Mucosa of rectum (tissue), 2 donors: ENCODE results near the gene DBNDD1.
A peak's percentile ranks its signal among the peaks of the same experiment; 100 is the strongest.
"Not testable (repeated sequence)": the region's sequence is repeated elsewhere in the genome, so short reads cannot be mapped to it uniquely, and the experiment has no call there.

Experiments
- H3K27ac ChIP-seq, 2 donors: one replicate each; pipeline ENCODE4 v1.7.0; 2013; ENCODE audit warnings: inconsistent platforms in 2 of 2, low read depth in 2 of 2, low read length in 2 of 2
- H3K27me3 ChIP-seq, 2 donors: one replicate each; pipeline ENCODE4 v1.7.0; 2013; ENCODE audit warnings: low read length in 2 of 2; ENCODE audit not compliant: control insufficient read depth in 2 of 2, insufficient read depth in 2 of 2
- H3K36me3 ChIP-seq, 2 donors: one replicate each; pipeline ENCODE4 v1.7.0; 2013; ENCODE audit warnings: low read length in 2 of 2; ENCODE audit not compliant: control insufficient read depth in 2 of 2, insufficient read depth in 2 of 2
- H3K4me1 ChIP-seq, 2 donors: one replicate each; pipeline ENCODE4 v1.7.0; 2013; ENCODE audit warnings: low read length in 2 of 2, mild to moderate bottlenecking in 1 of 2; ENCODE audit not compliant: control insufficient read depth in 2 of 2, insufficient read depth in 2 of 2
- H3K4me3 ChIP-seq, 2 donors: one replicate each; pipeline ENCODE4 v1.7.0; 2013; ENCODE audit warnings: low read length in 2 of 2
- H3K9ac ChIP-seq, 2 donors: one replicate each; pipeline ENCODE4 v1.7.0; 2013; ENCODE audit warnings: low read length in 2 of 2, low read depth in 1 of 2, mild to moderate bottlenecking in 1 of 2
- H3K9me3 ChIP-seq, 2 donors: one replicate each; pipeline ENCODE4 v1.7.0; 2013; ENCODE audit warnings: low read length in 2 of 2; ENCODE audit not compliant: control insufficient read depth in 2 of 2
- donor health status: healthy.
- donor health status: Normal muscosa, but diverticular disease.

The DBNDD1 gene

GRCh38 chr16:90011908-90012501, 7.3 kb downstream of the DBNDD1 start:
- Histone ChIP-seq H3K4me3 (no peak overlapping the region), H3K36me3 (no peaks in the 10 kb centered on the region), H3K9me3 (no peaks in the 10 kb centered on the region), H3K27me3 (peaks cover 0 to 2% of the 10 kb centered on the region in 2 donors), H3K4me1 (peaks cover 0 to 7% of the 10 kb centered on the region in 2 donors), H3K9ac (no peak overlapping the region), H3K27ac (no peak overlapping the region)

DNA sequence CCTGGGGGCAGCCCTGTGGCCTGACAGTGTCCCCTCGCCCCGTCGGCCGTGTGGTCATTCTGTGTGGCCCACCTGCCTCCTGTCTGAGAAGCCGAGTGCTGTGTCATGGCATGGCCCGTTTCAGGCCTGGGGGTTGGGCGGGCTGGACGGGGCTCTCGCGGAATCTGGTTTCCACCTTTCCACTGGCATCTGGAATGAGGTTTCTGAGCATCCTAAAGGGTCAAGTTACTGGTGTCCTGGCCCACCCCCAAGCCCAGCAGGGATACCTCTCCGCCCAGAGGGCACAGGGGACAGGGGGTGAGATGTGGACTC, 7.8 kb downstream of the DBNDD1 start:
- Histone ChIP-seq H3K4me3 (no peak overlapping the region), H3K27me3 (no peaks in the 10 kb centered on the region)

GRCh38 chr16:90010676-90011507, 8.4 kb downstream of the DBNDD1 start:
- Histone ChIP-seq H3K4me3 (no peak overlapping the region), H3K4me1 (peaks cover 0 to 7% of the 10 kb centered on the region in 2 donors), H3K9me3 (no peaks in the 10 kb centered on the region), H3K9ac (no peak overlapping the region), H3K27ac (no peak overlapping the region), H3K36me3 (no peaks in the 10 kb centered on the region), H3K27me3 (no peaks in the 10 kb centered on the region)

More for the DNA sequence above, 7.8 kb downstream of the DBNDD1 start:
- no peak overlapping the region for H3K9ac ChIP-seq
- H3K36me3 ChIP-seq, result no peaks in the 10 kb centered on the region
- no peak overlapping the region for H3K27ac ChIP-seq
- peaks cover 0 to 7% of the 10 kb centered on the region in 2 donors for H3K4me1 ChIP-seq
- H3K9me3 ChIP-seq, result no peaks in the 10 kb centered on the region

DNA sequence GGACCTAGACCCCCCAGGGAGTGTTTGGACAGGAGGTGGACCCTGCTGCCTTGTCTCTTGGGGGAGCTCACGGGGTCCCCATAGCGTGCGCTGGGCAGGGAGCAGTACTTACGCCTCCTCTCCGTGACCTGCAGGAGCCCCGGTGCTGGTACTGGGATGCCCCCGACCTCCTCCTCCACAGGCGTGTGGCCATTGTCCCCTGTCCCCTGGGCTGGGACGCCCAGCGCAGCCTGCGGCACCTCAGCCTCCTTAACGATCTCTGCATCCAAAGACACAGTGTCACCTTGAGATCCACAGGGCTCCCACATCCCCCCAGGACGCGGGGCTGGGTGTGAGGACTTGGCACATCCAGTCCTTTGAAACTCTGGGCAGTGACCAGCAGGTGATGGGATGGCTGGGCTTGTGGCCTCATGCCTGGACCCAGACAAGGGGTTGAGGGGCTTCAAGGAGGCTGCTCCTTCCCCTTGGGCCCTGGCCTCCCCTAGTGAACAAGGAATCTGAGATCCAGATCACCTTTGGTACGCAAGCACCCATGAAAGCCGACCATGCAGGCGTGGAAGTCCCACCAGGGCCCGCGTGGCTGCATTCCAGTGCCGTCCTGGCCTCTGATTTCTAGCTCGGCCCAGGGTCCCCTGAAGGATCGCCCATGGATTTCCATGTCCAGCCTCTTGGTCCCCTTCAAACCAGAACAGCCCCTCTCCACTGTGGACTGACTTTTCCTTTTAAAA, 9.9 kb downstream of the DBNDD1 start:
- H3K9ac ChIP-seq, result no peak overlapping the region
- H3K36me3 ChIP-seq, result no peaks in the 10 kb centered on the region
- no peak overlapping the region for H3K27ac ChIP-seq
- H3K4me3 ChIP-seq, result peak overlapping the region in 1 of 2 donors; percentile 31
- no peaks in the 10 kb centered on the region for H3K9me3 ChIP-seq
- peaks cover 0 to 7% of the 10 kb centered on the region in 2 donors for H3K4me1 ChIP-seq
- no peaks in the 10 kb centered on the region for H3K27me3 ChIP-seq

DNA sequence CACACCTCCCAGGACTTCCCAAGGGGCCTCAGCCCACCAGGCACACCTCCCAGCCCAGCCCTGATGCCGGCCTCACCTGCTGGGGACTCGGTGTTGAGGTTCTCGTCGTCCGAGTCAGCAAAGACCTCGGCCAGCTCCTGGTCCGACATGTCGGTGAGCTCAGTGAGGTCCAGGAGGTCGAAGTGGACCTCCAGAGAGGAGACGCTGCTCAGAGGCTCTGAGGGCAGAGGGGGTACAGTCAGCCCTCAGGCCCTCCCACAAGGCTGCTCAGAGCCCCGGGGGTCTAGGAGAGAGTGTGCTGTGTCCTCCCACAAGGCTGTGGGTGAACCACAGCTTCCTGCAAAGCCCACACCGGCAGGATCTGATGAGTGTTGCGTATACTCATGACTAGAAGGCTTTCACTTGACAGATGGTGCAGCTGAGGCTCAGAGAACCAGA, 10.5 kb downstream of the DBNDD1 start:
- H3K27ac ChIP-seq, result no peak overlapping the region
- H3K4me3 ChIP-seq, result peak overlapping the region in 1 of 2 donors; percentile 31
- H3K9ac ChIP-seq, result no peak overlapping the region
- H3K4me1 ChIP-seq, result peaks cover 0 to 7% of the 10 kb centered on the region in 2 donors
- no peaks in the 10 kb centered on the region for H3K27me3 ChIP-seq
- no peaks in the 10 kb centered on the region for H3K36me3 ChIP-seq
- H3K9me3 ChIP-seq, result no peaks in the 10 kb centered on the region

GRCh38 chr16:90007635-90008234, 11.5 kb downstream of the DBNDD1 start:
- H3K27me3 ChIP-seq, H3K9ac ChIP-seq, H3K4me3 ChIP-seq, H3K27ac ChIP-seq, H3K36me3 ChIP-seq, H3K4me1 ChIP-seq, H3K9me3 ChIP-seq: not testable (repeated sequence)

DNA sequence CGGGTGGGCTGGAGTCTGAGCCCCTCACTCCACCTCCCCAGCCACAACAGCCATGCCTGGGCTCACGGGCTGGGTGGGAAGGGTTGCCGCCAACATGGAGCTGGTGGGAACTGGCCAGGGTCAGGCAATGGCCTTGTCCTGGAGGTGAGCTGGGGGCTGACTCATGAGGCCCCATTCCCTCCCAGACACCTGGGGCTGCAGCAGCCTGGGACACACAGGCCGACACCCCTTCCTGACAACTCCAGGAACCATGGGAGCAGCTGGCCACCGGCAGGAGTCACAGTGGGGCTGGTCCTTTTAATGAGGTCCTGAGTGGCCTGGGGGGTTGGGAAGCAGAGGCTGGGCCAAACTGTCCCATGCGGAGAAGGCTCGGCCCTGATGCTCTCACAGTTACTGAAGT, 12.2 kb downstream of the DBNDD1 start:
- H3K27ac ChIP-seq, result no peak overlapping the region
- H3K4me1 ChIP-seq, result peaks cover 0 to 7% of the 10 kb centered on the region in 2 donors
- H3K9me3 ChIP-seq, result no peaks in the 10 kb centered on the region
- H3K9ac ChIP-seq, result no peak overlapping the region
- H3K27me3 ChIP-seq, result no peaks in the 10 kb centered on the region
- no peak overlapping the region for H3K4me3 ChIP-seq
- no peaks in the 10 kb centered on the region for H3K36me3 ChIP-seq

DNA sequence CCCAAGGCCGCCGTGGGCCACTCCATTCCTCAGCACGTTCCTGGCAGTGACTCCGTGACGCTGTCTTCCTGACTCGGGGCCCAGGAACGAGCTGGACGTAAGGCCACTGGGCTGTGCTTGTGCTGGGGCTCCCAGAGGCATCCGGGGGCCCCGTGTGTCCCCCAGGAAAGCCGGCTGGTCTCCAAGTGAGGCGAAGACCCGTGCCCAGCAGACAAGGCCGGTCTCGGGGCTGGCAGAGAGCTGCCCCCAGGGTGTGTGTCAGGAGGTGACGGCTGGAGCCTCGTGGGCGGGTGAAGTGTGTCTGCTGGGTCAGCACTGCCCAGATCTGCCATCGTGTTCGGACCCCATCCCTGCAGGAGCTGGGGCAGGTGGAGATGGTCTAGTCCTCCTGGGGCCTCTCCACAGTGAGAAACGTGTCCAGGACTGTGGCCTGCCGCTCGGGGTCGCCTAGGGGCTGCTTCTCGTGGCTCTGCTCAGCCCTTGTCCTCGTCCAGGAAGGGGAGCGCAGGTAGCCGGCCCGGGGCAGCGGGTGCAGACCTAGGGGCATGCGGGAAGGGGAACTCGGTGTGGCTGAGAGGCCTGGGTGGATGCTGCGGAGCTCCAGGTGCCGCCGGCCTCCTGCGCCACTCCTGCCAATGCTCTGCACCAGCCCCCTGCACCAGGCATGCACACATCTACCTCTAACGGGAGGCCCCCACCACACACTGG, 13.1 kb downstream of the DBNDD1 start:
- Histone ChIP-seq H3K9me3 (no peaks in the 10 kb centered on the region), H3K27me3 (no peaks in the 10 kb centered on the region), H3K27ac (no peak overlapping the region), H3K4me1 (peaks cover 0 to 7% of the 10 kb centered on the region in 2 donors), H3K4me3 (no peak overlapping the region), H3K9ac (no peak overlapping the region), H3K36me3 (no peaks in the 10 kb centered on the region)

DNA sequence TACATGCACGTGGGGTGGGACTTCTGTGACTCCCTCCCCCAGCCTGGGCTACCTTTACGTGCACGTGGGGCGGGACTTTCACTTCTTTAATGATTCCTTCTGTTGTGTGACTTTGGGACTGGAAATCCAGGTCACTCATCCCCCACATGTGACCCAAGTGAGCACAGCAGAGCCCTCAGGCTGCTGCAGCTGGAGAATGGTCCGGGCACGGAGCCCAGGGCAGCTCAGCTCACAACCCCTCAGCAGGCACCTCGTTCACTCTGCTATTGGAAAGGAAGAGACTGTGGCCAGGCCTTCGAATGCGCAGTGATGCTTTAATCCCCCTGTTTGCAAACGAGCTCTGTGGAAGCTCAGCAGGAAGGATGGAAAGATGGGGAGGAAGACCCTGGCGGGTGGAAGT, 14.7 kb downstream of the DBNDD1 start:
- Histone ChIP-seq H3K9ac (no peak overlapping the region), H3K36me3 (no peaks in the 10 kb centered on the region), H3K27ac (no peak overlapping the region), H3K27me3 (no peaks in the 10 kb centered on the region), H3K4me3 (no peak overlapping the region), H3K4me1 (peaks cover 0 to 6% of the 10 kb centered on the region in 2 donors), H3K9me3 (no peaks in the 10 kb centered on the region)
